ENCODE measurements around the gene FAS. TPM values are rescaled to one million over a fixed set of nuclear protein-coding genes. Genes with fewer than 3 reads are reported as not detected.
"Not testable (repeated sequence)": the region's sequence is repeated elsewhere in the genome, so short reads cannot be mapped to it uniquely, and the experiment has no call there.

FAS gene
- total RNA-seq, 1 donor from 2014 or later, result 4.7 TPM

DNA sequence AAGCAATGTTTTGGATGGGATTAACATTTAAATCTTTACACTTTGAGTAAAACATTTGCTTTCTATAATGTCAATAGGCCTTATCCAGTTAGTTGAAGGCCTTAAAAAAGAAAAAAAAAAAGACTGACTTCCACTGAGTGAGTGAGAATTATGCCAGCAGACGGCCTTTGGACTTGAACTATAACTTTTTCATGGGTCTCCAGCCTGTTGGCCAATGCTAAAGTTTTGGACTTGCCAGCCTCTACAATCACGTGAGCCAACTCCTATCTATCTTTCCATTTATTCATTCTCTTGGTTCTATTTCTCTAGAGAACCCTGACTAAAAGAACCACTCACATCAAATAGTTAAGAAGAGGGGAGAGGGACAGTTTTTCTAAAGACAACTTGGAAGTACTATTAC, 2.8 kb upstream of the FAS start:
- ATAC-seq (no peak), DNase-seq (ENCODE audit: missing footprints) (no peak)
- intact Hi-C loops (cut with DNase I), result loop anchor here (1.0 to 5.0 kb wide), 3 partner anchors 53 to 151 kb away; partner anchors contain the start of gene STAMBPL1

GRCh38 chr10:88989423-88989822, 1.2 kb upstream of the FAS start:
- no peak for DNase-seq (ENCODE audit: missing footprints)
- intact Hi-C loops (cut with DNase I), result loop anchor here (5.0 kb wide), 2 partner anchors 107 to 152 kb away; partner anchors contain the start of gene STAMBPL1
- no peak for ATAC-seq

GRCh38 chr10:88989824-88990383, 694 bp upstream of the FAS start:
- intact Hi-C loops (cut with DNase I), result loop anchor here (2.0 to 5.0 kb wide), 4 partner anchors 37 to 229 kb away; partner anchors contain the start of gene STAMBPL1
- ATAC-seq (peak; percentile 58), DNase-seq (ENCODE audit: missing footprints) (no peak)

- peak; percentile 82 for ATAC-seq
- intact Hi-C loops (cut with DNase I), result loop anchor here (2.0 to 5.0 kb wide), 2 partner anchors 36 to 227 kb away; no protein-coding TSS in a partner anchor
- DNase-seq (ENCODE audit: missing footprints), result peak; percentile 90
These were observed 732 bp downstream of the FAS start for GRCh38 chr10:88991161-88991898.

- no peak for ATAC-seq
- DNase-seq (ENCODE audit: missing footprints), result no peak
- intact Hi-C loops (cut with DNase I), result loop anchor here (2.0 to 5.0 kb wide), 2 partner anchors 35 to 227 kb away; no protein-coding TSS in a partner anchor
These were observed 1.3 kb downstream of the FAS start for GRCh38 chr10:88991899-88992320.

- DNase-seq (ENCODE audit: missing footprints), result no peak
- intact Hi-C loops (cut with DNase I), result loop anchor here (5.0 kb wide), 1 partner anchor 34 kb away; no protein-coding TSS in a partner anchor
- ATAC-seq, result no peak
These were observed 2.4 kb downstream of the FAS start for GRCh38 chr10:88992921-88993524.

DNA sequence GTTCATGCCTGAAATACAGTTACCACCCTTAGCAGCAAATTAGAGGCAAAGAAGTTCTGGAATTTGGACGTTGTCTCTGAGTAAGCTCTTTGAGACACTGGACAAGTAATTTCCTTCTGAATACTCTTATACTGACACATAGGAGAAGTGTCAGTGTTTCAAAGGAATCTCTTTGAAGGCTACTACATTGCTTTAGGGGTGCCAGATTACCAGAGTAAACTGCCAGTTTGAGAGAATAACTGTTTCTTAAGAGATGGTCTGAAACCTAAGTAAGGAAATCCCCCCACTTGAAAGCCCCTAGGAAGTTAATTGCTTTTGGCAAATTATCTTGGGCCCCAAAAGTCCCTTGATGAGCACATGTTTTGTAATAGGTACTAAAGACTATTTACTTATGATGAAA, 3.4 kb downstream of the FAS start:
- intact Hi-C loops (cut with DNase I), result loop anchor here (5.0 kb wide), 1 partner anchor 33 kb away; no protein-coding TSS in a partner anchor
- DNase-seq (ENCODE audit: missing footprints), result no peak
- ATAC-seq, result no peak

DNA sequence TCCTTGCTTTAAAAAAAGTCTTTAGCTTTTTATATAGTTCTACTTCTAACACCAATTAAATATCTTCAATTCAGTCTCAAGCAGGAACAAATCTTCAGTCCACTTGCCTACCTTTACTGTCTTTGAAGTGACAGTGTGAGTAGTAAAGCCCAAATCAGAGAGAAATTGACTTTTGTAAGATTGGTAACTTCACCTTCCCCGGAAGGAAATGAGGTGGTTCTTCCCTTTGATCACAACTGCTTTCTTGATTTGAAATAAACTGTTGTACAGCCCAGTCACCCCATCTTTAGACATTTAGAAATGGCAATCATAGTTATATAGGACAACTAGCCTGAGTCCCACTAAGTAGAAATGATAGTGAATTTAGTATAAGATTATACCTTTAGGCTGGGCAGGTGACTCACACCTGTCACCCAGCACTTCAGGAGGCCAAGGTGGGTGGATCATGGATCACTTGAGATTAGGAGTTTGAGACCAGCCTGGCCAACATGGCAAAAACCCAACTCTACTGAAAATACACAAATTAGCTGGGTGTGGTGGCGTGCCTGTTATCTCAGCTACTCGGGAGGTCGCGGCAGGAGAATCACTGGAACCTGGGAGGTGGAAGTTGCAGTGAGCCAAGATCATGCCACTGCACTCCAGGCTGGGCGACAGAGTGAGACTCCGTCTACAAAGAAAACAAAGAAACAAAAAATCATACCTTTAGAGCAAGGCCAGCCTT, 4.7 kb downstream of the FAS start:
- intact Hi-C loops (cut with DNase I), result no loop called here
- ATAC-seq, result no peak
- no peak for DNase-seq (ENCODE audit: missing footprints)

- DNase-seq (ENCODE audit: missing footprints) (no peak), ATAC-seq (no peak)
- intact Hi-C loops (cut with DNase I), result no loop called here
These were observed 6.3 kb downstream of the FAS start for GRCh38 chr10:88996927-88997326.

DNA sequence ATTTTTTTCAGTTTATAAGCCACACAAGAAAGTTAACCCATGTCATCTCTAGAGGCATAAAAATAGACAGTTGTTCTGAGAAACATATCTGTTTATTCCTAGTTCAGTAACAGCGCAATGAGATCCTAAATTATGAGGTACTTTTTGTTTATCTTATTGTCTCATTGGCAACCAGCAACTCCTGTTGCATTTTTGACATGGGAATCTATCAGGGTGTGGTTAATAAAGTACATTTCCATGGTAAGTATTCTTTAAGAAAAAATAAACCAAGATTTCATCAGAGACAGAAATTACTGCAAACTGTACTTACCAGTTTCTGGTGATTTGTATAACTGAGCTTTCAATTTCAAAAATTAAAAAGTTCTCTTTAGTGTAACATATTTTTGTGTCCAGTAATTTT, 9.0 kb downstream of the FAS start:
- DNase-seq (ENCODE audit: missing footprints) (no peak), ATAC-seq (no peak)
- intact Hi-C loops (cut with DNase I), result no loop called here

GRCh38 chr10:89001024-89001728, 10.6 kb downstream of the FAS start:
- no peak for ATAC-seq
- intact Hi-C loops (cut with DNase I), result no loop called here

GRCh38 chr10:89001729-89002072, 11.1 kb downstream of the FAS start:
- ATAC-seq, result no peak
- DNase-seq (ENCODE audit: missing footprints), result no peak
- intact Hi-C loops (cut with DNase I), result no loop called here

More at GRCh38 chr10:89001024-89001728, 10.6 kb downstream of the FAS start:
- no peak for DNase-seq (ENCODE audit: missing footprints)

DNA sequence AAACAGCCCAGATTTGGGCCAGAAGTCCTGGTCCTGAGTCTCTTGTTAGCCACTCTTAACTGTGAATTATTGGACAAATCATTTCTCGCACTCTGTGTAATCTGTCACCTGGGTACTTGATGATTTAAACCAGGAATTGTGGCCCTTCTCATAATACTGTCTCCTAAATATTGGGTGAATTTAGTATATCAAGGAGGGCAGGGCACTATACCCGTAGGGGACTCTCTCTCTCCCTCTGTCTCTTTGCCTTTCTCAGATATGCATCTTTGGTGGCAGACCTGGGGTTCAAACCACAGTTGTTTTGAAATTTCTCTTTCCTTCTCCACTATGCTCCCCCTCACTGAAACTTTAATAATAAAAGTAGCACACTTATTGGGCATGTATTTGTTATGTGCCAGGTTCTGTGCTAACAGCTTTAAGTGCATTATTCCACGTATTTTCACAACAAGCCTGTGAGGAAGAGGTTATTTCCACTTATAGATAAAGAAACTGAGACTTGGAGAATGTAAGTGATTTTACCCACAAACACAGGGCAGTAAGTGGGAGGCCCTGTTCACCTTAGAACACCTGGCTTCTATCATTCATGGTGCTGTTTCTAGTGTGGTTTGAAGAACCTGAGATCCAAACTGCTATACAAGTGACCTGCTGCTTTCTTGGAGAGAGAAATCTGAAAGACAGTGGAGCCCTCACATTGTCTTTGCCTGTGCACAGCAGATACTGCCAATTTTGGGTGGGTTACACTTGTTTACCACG, 11.8 kb downstream of the FAS start:
- intact Hi-C loops (cut with DNase I), result no loop called here
- DNase-seq (ENCODE audit: missing footprints), result no peak

DNA sequence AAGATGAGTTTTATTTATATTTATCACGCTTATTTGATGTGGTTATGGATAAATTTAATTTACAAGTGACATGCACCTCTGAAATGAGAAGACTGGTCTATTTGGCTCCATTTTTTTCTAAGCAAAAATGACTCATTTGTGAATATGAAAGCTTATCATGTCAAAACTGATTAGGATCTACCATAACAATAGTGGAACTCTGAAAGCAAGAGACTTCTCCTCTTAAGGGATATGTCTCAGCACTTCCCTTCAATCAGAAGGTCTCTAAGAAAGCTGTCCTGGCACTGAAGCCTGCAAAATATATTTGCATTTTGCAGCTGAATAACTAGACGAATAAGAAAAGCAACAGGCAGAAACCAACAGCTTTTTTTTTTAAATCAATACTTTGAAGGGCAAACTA, 12.7 kb downstream of the FAS start:
- DNase-seq (ENCODE audit: missing footprints), result no peak
- intact Hi-C loops (cut with DNase I), result no loop called here
- no peak for ATAC-seq

More for the DNA sequence above, 11.8 kb downstream of the FAS start:
- ATAC-seq, result no peak

DNA sequence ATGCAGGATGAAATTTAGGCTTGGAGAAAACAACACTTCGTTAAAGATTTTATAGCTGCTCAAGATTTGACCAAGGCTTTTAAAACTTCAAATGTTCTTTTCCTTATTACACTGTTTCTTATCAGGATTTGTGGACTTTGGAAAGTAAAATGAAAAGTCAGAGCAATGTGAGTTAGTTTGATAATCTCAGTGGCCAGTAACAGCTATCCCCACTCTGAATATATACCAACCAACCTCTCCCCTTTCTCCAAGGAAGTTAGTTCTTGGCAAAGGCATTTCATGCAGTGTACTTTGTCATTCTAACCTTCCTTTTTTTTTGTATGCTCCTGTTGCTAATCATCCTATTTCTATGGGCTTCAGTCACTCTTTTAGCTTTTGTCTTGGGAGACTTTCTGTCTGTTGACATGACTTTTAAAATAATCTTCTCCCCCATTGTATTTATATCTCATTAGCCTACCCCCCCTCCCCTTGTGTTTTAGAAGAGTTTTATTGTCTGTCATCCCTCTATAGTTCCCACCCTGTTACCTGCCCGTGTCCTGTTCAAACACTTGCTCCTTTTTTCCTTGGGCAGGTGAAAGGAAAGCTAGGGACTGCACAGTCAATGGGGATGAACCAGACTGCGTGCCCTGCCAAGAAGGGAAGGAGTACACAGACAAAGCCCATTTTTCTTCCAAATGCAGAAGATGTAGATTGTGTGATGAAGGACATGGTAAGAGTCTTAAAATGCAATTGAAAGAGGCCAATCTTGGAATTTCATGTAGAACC, 16.7 kb downstream of the FAS start:
- ATAC-seq (no peak), DNase-seq (ENCODE audit: missing footprints) (no peak)
- intact Hi-C loops (cut with DNase I), result no loop called here

- ATAC-seq, result not testable (repeated sequence)
These were observed 28.2 kb downstream of the FAS start for GRCh38 chr10:89018700-89019346.

More at GRCh38 chr10:89018700-89019346, 28.2 kb downstream of the FAS start:
- DNase-seq (ENCODE audit: missing footprints); intact Hi-C loops (cut with DNase I): not testable (repeated sequence)
